HG03457 (cell line): ENCODE measurements around the gene UNC80.

Experiments
- ATAC-seq: cut with Tn5 transposase; IDR thresholded peaks from one replicate; pipeline ENCODE4 v1.9.1; 2021; ENCODE audit warnings: moderate number of reproducible peaks; ENCODE audit not compliant: unreplicated experiment

The UNC80 gene

DNA sequence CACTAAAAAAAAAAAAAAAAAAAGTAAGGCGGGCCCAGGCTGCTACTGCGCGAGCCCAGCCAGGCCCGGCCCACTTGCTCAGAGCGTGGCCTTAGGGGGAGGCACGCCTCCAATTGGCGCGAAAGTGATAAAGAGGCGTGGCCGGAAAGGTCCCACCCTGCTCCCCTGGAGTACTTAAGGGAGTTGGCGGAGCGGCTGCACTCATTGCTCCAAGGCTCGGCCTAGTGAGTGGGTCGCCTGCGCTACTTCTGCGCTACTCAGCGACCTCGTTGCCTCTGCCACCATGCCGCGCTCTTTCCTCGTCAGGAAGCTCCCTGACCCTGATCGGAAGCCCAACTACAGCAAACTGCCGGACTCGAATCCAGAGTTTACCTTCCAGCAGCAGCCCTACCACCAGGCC, 36.9 kb downstream of the UNC80 start:
- ATAC-seq = no peak

DNA sequence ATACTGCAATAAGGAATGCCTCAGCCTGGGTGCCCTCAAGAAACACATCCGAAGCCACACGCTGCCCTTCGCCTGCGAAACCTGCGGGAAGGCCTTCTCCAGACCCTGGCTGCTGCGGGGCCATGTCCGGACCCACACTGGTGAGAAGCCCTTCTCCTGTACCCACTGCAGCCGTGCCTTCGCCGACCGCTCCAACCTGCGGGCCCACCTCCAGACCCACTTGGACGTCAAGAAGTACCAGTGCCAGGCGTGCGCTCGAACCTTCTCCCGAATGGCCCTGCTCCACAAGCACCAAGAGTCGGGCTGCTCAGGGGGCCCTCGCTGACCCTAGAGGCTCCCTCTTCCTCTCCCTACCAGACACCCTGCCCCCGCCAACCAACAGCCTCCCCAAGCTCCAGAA, 37.6 kb downstream of the UNC80 start:
- ATAC-seq = no peak

DNA sequence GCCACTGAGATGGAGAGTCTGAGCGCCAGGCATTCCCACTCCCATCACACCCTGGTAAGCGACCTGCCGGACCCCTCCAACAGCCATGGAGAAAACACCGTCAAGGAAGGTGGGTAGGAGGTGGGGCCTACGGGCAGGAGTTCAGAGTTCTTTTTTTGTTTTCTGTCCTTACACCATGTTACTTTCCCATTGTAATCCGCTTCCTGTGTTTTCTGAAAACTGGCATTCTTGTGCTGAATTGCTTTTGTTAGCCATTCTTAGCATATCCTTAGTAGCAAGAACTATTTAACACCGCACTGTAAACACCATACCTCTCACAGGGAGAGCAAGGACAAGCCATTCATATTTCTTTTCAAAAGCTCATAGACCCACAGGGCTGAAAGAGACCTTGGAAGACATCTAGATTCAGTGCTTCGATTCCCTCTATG, 46.2 kb downstream of the UNC80 start:
- ATAC-seq = no peak

DNA sequence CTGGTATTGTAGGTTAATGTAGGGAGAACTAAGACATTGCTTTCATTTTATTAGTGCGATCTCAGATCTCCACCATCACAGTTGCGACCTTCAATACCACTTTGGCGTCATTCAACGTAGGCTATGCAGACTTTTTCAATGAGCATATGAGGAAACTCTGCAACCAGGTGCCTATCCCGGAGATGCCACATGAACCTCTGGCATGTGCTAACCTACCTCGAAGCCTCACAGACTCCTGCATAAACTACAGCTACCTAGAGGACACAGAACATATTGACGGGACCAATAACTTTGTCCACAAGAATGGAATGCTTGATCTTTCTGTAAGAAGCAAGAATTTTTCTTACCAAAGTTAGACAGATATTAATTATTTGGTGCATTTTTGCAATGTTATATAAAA, 47.3 kb downstream of the UNC80 start:
- no peak for ATAC-seq

DNA sequence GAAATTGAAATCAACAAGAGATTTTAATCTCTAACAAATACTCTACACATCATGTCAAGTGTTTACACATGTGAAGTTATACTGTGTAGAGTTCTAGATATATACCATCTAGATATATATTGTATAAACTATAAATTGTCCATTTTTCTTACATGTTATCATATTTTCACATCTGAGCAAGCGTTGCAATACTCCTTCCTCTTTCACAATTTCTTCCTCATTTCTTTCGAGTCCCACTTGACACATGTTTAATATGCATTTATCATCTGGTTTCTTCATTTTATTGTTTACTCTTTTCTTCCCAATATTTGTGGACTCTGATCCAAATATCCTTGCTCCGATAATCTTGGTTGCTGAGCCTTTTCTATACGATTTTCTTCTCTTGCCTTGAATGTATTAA, 50.2 kb downstream of the UNC80 start:
- no peak for ATAC-seq

DNA sequence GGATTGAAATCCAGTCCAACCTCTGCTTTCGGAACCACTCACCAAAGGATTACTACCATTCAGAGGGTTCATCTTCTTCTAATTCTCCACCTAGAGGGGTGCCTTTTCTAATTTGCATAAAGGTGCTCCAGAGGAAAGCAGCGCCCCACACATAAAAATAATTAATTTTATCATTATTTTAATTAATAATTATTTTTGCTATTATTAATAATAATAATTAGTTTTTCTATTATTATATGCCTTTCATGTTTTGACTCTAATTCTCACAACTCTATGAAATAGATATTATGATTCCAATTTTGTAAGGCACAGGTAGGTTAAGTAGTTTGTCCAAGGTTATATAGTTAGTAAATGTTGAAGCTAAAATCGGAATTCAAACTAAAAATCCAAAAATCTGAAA, 51.9 kb downstream of the UNC80 start:
- ATAC-seq = no peak

DNA sequence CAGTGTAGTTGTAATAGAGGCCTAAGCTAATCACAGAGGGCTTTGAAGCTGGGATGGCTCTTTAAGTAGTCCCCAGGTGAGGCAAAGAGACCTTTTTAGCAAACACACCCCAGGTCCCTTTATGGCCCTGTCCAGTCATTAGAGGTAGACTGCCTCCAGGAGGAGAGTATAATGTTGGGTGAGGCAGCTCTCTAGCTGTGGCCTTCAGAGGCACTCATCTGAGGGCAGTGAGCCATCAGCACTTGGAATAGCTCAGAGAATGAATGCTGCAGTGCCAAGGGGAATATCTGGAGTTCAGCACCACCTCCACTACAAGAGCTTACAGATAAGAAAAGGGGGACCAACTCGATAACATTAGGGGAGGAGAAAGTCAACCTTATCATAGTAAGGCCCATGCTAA, 52.8 kb downstream of the UNC80 start:
- ATAC-seq = no peak

DNA sequence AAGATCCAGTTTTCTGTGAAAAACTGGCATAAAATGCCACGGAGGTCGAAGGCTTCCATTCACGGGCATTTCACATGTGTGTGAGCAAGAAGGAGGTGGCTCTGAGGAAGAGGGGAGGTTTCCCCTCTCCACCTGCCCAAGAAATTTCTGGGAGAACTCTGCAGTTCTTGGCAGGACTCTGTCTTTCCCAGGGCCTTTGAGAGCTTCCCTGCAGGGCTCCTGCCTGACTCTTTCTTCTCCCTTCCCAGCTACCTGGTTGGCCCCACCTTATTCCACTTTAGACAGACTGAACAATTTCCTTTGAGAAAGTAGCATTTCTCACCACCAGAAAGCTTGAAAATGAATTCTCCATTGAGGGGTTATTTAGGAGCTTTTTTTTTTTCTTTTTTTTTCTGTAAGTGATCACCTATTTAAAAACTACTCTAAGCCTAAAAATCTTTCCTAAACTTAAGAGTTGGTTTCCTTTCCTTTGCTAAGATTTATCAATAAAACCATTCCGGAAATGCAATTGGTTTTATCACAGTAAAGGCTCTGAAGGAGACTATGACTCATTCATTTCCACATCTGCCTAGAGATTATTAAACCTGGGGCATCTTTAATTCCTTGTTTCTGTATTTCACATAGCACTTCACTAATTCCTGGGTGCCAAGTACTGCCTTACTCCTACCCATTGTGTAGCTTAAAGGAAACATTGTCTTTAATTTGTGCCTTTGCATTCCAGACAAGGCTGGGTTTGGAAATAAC, 59.3 kb downstream of the UNC80 start:
- ATAC-seq = no peak

DNA sequence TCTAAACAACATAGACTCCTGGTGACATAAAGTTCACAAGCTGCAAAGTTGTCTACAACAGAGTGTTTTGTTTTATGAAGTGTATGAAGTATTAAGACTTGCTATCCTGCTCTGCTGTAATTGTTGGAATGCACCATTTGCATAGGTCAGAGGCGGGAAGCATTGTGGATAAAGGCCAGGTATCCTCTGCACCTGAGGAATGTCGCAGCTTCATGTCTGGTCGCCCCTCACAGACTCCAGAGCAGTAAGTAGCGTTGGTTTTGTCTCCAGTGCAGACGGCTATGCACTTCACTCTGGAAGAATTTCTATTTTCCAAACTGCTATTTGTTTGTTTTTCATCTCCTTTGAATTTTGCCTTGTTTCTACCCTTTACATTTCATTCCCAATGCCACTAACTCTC, 63.1 kb downstream of the UNC80 start:
- no peak for ATAC-seq

DNA sequence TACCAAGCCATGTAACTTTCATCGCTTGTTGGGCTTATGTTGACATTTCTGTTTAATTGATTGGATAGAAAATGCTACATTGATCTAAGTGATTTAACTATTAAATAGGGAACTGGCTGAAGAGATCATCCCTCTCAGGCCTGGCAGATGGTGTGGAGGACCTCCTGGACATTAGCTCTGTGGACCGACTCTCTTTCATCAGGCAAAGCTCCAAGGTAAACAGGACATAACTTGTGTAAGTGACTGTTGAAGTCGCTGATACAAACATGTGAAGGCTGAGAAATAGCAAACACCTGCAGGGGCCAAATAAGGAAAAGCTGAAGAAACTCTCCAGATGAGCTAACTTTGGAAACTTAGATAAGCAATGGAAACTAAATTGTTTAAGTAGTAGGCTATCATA, 68.8 kb downstream of the UNC80 start:
- no peak for ATAC-seq

DNA sequence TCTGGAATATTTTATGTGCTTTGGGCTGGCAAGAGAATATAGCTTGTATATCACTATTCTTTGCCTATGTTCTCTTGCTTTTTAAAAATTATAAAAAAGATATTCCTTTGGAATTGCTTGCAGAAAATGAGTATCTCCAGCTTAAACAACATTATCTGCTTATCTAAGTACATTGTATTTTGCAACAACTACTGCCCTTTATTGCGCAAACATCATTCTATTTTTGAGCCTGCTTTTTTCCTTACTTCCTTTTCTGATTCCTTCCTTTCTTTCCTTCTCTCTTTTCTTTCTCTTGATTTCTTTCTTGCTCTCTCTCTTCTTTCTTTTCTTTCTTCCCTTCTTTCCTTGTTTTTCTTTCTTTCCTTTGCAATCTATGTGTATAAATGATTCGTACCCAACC, 74.0 kb downstream of the UNC80 start:
- ATAC-seq = no peak

DNA sequence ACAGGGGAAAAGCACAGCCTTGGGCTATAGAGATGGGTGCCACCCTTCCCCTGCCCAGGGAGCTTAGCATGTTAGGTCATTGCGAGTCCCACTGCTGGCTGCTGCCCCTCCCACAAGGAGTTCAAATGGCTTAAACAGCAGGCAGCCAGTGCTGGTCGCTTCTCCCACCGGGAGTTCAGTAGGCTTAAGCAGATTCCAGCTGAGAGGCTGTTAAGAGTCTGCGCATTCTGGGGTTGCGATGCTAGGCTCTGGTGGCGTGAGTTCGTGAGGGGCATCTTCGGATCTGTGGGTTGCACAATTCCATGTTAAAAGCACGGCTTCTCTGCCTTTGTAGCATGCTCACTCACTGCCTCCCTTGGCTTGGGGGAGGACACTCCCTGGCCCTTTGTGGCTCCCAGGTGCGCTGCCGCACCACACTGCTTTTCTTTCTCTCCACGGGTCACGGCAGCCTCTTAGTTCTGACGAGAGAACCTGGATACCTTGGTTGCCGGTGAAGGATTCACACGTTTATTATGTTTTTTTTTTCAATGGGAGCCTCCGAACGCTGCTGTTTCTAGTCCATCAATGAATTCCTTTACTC, 93.2 kb downstream of the UNC80 start:
- no peak for ATAC-seq

DNA sequence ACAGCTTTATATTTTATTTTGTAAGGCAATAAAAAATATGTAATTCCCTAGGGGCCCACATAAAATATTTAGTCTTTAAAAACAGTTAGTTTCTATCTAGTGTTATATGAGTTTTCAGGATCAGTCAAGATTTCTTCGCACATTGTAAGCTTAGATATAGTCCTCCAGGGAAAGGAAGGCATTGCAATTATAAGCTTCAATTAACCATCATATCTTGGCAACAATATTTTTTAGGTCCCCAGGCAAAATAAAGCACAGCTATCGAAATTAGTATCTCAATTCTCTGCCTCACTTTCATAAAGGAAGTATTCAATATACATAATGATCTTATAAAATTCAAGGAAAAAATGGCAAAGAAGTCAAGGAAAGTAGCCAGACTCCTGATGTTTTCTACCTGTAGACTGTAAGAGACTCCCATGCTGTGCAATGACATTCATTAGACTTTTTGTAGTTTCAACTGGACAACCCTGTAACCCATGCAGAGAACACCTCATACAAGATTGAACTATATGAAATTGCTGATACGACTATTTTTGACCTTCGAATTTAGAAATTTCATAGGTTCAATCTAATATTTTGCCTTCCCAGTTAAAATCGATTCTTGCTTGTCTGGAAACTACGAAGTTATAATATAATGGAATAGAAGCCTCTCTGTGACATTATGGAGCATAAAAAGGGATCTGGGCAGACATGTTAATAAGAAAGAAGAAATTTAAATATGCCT, 96.8 kb downstream of the UNC80 start:
- ATAC-seq = no peak

DNA sequence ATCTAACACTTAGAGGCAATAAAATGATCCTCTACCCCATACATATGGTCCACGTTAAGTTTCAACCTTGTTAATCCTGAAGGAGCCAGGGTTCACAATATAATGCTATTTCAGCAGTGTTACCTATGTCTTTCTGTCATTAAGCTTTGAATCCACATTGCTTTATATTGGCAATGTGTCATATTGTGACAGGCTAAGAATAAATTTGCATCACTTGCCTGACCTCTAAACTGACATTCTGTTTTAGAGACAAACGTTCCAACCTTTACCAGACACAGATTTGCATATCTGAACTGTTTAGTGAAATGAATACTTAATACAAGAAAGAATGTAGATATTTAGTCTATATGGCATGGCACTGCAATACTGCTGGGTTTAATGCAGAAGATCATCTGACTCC, 98.4 kb downstream of the UNC80 start:
- no peak for ATAC-seq

DNA sequence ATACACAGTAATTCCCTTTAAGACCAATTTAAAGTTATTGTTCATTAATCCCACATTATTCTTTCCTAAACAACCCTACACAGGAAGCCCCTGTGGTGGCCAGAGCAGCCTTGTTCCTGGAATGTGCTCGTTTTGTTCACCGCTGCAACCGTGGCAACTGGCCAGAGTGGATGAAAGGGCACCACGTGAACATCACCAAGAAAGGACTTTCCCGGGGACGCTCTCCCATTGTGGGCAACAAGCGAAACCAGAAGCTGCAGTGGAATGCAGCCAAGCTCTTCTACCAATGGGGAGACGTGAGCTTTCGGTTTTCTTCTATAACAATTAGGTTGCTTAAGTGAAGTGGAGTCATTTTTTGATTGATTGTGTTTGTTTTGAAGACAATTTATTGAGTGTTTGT, 101.0 kb downstream of the UNC80 start:
- no peak for ATAC-seq

DNA sequence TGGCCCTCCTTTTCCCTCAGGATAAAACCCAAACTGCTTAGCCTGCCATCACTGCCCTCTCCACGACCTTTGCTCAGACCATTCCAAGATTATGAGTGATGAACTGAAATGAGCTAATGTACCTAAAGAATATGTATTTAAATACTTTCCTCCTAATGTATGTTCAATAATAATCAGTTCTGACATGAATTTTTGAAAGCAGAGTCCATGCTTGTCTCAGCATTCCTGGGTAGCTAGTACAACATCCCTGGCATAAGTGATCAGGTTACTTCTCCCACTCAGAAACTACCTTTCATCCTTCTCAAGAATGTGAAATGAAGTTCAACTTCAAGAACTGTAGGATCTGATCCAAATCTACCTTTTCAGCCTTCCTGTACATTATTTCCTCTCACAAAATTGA, 103.6 kb downstream of the UNC80 start:
- ATAC-seq = no peak

DNA sequence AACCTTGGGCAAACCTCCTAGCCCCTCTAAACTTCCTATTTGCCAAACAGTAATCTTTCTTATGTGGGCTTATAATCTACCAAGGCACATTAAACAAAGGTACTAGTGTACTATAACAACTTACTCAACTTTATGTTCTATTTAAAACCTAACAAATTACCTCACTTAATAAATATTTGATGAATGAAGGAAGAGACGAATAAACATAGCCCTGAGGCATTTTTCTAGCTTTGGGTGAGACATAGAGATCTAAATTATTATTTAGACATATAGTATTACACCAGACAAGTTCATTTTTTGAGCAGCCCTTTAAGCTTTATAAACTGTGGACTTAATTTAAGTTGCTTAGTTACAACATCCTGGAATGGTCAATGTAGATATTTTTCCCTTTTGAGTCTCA, 104.6 kb downstream of the UNC80 start:
- ATAC-seq = no peak

DNA sequence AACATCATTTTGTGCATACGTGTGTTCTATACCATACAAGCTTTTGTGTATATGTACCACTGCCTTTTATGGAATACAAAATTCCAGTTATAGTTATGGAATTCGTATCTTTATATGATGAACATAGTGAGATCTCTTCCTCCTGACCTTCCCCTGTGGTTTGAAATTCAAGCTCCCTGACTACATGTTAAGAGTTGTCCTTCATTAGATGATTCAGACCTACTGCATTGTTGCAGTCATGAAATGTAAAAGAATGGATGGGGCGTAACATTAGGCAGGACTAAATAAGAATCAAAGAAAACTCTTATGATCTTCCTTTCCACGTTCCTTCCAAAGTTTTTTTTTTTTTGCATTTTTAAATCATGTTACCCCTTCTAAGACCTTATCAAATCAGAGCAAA, 107.1 kb downstream of the UNC80 start:
- ATAC-seq = no peak

DNA sequence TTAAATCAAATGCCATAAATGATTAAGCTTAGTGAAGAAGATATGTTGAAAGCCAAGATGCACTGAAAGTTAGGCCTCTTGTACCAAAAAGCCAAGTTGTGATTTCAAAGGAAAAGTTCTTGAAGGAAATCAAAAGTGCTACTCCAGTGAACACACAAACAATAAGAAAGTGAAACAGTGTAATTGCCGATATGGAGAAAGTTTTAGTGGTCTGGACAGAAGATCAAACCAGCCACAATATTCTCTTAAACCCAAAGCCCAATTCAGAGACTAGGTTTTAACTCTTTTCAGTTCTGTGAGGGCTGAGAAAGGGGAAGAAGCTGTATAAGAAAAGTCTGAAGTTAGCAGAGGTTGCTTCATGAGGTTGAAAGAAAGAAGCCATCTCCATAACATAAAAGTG, 129.0 kb downstream of the UNC80 start:
- no peak for ATAC-seq

DNA sequence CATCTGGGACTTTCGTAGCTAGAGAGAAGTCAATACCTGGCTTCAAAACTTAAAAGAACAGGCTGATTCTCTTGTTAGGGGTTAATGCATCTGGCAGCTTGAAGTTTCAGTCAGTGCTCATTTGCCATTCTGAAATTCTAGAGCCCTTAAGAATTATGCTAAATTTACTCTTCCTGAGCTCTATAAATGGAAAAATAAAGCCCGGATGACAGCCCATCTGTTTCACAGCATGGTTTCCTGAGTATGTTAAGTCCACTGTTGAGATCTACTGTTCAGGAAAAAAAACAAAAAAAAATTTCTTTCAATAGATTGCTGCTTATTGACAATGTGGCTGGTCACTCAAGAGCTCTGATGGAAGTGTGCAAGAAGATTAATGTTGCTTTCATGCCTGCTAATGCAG, 129.5 kb downstream of the UNC80 start:
- ATAC-seq = no peak

DNA sequence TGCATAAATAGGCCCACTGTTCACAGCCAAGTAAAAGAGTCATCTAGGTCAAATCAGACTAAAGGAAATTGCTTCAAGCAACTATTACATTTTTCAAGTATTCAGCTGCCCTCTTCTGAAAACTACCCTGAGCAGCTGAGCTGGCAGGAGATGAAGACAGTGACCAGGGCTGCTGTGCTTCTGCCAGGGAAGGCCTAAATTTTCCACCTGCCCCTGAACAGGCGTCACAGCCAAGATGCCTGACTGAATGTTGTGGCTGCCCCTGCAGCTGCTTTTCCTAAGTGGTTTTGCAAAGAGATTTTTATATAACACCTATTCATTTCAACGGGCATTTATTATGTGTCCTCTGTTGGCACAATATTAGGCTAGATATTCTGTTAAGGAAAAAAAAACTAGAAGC, 134.1 kb downstream of the UNC80 start:
- ATAC-seq = no peak

DNA sequence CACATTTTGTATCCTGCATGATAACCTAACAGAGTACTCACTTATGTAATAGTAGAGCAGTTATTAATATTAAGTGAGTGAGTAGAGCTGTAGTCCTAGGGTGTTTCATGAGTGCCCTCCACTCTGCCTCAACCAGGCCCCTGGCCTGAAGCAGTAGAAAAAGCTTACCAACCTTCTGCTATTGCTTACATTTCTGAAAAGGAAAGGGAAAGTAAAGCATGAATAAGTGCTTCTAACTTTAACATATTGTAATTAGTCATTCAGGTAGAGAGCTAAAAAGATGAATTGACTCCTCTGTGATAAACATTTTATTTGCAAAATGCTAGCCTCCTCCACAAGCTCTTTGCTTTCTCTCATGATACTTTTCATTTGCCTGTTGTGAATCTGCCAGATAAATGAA, 136.1 kb downstream of the UNC80 start:
- ATAC-seq = no peak
